ENCODE data around the gene ZNF219.

ZNF219 gene

GRCh38 chr14:21084998-21085853, 13.2 kb downstream of the ZNF219 start:
- FAIRE-seq = no peak

DNA sequence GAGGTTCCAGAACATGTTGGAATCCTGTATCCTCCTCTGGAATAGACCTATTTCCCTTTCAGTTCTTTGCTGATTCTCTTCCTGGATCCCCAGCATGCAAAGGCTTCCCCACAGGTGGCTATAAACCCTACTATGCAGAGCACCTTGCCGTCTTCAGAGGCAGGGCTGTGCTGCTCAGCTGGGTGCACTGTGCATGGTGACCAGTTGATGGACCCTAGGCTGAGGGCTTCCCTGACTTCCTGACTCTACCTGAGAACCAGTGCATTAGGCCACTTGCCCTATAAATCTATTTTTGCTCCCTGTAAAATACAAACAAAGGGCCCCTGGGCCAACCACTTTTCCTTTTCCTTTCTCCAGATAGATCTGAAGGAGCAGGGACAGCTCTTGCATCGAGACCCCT, 14.1 kb downstream of the ZNF219 start:
- no peak for FAIRE-seq

GRCh38 chr14:21083565-21084325, 14.7 kb downstream of the ZNF219 start:
- no peak for FAIRE-seq

DNA sequence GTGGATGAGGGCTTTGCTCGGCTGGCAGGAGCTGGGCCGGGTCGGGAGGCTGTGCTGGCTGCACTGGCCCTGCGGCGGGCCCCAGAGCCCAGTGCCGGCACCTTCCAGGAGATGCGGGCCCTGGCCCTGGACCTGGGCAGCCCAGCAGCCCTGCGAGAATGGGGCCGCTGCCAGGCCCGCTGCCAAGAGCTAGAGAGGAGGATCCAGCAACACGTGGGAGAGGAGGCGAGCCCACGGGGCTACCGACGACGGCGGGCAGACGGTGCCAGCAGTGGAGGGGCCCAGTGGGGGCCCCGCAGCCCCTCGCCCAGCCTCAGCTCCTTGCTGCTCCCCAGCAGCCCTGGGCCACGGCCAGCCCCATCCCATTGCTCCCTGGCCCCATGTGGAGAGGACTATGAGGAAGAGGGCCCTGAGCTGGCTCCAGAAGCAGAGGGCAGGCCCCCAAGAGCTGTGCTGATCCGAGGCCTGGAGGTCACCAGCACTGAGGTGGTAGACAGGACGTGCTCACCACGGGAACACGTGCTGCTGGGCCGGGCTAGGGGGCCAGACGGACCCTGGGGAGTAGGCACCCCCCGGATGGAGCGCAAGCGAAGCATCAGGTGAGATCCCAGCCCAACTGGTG, 16.8 kb downstream of the ZNF219 start:
- no peak for FAIRE-seq

DNA sequence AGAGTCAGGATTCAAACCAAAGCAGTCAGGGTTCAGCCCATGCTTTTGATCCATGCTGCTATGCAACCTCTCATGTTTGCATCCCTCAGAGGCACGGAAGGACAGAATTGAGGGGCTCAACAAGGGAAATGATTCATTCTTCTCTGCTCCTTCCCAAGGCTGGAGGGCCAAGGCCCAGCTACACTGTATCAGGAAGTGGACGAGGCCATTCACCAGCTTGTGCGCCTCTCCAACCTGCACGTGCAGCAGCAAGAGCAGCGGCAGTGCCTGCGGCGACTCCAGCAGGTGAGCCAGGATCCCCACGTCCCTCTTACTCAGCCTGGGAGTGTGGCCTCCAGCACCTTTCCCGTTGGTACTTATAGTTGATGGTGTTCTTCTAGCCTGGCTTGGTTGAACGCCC, 19.7 kb downstream of the ZNF219 start:
- FAIRE-seq = no peak

DNA sequence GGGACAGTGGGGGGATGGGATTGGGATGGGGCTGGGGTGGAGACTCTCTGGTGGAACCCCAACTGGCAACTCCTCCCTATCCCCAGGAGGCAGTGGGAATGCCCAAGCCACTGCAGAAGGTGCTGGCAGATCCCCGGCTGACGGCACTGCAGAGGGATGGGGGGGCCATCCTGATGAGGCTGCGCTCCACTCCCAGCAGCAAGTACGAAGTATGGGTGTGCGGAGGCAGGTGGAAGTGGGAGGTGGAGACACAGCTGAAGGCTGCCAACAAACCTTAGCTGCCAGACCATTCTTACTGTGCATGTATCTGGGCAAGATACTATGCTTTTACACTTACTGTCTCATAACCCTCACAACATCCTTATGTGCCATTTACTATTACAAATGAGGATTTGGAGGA, 20.2 kb downstream of the ZNF219 start:
- FAIRE-seq = no peak

- no peak for FAIRE-seq
These were observed 20.8 kb downstream of the ZNF219 start for GRCh38 chr14:21077672-21078071.

GRCh38 chr14:21075719-21076437, 22.6 kb downstream of the ZNF219 start:
- no peak for FAIRE-seq

DNA sequence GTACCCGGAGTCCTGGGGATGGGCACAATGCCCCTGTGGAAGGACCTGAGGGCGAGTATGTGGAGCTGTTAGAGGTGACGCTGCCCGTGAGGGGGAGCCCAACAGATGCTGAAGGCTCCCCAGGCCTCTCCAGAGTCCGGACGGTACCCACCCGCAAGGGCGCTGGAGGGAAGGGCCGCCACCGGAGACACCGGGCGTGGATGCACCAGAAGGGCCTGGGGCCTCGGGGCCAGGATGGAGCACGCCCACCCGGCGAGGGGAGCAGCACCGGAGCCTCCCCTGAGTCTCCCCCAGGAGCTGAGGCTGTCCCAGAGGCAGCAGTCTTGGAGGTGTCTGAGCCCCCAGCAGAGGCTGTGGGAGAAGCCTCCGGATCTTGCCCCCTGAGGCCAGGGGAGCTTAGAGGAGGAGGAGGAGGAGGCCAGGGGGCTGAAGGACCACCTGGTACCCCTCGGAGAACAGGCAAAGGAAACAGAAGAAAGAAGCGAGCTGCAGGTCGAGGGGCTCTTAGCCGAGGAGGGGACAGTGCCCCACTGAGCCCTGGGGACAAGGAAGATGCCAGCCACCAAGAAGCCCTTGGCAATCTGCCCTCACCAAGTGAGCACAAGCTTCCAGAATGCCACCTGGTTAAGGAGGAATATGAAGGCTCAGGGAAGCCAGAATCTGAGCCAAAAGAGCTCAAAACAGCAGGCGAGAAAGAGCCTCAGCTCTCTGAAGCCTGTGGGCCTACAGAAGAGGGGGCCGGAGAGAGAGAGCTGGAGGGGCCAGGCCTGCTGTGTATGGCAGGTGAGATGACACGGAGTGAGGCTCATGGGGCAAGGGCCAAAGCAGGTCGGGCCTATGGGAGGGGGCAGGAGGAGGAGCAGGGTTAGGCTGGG, 23.8 kb downstream of the ZNF219 start:
- no peak for FAIRE-seq

GRCh38 chr14:21073921-21074320, 24.5 kb downstream of the ZNF219 start:
- no peak for FAIRE-seq

- no peak for FAIRE-seq
These were observed 25.6 kb downstream of the ZNF219 start for GRCh38 chr14:21072781-21073339.

GRCh38 chr14:21072031-21072473, 26.4 kb downstream of the ZNF219 start:
- no peak for FAIRE-seq

- no peak for FAIRE-seq
These were observed 27.0 kb downstream of the ZNF219 start for GRCh38 chr14:21071225-21072030.

GRCh38 chr14:21070610-21071224, 27.7 kb downstream of the ZNF219 start:
- no peak for FAIRE-seq

DNA sequence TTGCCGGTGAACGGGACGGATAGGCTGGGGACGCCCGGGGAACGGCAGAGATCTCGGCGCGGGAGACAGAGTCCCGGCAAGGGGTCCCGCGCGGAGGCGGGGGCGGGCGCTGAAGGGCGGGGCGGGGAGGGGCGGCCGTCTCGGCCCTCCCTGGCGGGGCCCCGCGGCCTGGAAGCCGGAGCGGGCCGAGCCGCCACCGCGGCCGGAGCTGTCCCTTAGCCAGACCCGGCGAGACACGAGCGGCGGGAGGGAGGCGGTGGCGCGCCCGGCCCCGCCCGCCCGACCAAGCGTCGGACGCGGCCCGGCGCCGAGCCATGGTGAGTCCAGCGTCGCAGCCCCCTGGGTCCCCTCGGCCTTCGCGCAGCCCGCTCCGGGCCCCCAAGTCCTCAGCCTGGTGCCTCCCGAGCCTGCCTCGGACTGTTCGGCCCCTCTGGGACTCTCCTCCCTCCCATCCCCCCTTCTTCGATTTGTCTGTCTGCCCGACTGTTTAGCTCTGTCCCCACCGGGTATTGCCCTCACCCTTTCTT, 28.3 kb downstream of the ZNF219 start, which contains the start of gene ARHGEF40:
Gene ARHGEF40 (plus strand): TSS at position 222 of the 527 bp plus-strand sequence. CDS start 93 bp downstream, at position 315.
- FAIRE-seq = no peak

DNA sequence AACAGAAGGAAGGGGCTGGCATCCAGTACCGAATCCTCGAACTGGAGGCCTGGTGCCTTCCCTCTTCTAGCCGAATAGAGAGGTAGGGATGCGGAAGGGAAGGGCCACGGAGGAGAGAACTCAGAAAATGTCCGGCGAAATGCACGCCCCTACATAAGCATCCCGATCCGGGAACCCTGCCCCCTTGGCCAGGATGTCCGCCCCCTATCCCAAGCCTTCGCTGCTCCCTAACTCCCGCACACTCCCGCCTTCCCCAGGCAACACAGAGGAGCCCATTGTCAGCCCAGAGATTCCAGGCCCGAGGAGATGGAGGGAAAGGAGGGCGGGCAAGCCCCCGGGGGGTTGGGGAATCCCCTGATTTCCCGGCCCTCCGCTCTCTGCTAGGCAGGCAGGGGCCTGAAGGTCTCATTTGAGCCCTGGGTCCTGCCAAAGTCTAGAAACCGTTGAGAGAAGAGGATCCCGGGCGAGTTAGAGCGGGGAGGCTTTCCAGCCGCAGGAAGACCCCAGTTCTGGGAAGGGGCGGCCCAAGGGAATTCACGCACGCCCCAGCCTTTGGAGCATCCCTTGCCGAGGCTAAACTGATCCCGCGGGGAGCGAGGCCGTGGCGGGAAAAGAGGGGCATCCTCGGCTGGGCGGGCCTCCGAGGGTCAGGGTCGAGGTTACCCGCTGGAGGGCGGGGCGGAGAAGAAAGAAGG, 28.9 kb downstream of the ZNF219 start:
- no peak for FAIRE-seq

- no peak for FAIRE-seq
These were observed 29.7 kb downstream of the ZNF219 start for GRCh38 chr14:21068521-21069387.

All from endometrium (tissue), 2 donors.